ENCODE results near the gene IBA57.

IBA57 gene

DNA sequence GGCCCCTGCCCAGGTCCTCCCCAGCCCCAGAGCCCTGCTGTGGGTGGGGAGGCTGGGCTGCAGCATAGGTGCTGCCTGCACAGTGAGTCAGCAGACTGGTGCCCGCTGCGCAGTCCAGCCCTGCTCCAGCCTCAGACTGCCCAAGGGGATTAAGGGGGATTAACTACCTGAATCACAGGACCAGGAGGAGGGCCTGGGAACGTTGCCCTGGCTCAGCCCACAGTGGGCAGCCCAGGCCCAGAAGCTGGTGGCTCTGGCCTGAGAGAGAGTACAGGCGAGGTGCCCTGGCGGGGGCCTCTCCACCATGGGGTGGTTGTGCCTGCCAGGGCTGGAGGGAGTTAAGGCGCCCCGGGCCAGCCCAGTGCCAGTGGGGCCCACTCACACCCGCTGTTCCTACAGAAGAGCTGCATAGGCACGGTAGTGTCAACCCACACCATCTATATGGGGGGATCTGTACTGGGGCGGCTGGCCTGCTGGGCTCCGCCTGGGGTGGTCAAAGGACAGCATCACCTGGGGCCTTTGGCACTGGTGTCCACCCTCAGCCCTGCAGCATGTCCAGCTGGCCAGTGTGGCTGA, 44.6 kb downstream of the IBA57 start:
- DNase-seq (ENCODE audit: low spot score), result no peak
- TF ChIP-seq, protein P1, sequence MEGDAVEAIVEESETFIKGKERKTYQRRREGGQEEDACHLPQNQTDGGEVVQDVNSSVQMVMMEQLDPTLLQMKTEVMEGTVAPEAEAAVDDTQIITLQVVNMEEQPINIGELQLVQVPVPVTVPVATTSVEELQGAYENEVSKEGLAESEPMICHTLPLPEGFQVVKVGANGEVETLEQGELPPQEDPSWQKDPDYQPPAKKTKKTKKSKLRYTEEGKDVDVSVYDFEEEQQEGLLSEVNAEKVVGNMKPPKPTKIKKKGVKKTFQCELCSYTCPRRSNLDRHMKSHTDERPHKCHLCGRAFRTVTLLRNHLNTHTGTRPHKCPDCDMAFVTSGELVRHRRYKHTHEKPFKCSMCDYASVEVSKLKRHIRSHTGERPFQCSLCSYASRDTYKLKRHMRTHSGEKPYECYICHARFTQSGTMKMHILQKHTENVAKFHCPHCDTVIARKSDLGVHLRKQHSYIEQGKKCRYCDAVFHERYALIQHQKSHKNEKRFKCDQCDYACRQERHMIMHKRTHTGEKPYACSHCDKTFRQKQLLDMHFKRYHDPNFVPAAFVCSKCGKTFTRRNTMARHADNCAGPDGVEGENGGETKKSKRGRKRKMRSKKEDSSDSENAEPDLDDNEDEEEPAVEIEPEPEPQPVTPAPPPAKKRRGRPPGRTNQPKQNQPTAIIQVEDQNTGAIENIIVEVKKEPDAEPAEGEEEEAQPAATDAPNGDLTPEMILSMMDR (IDR thresholded peaks at IDR 0.05; ENCODE audit: borderline replicate concordance, control extremely low read depth, extremely low read depth, insufficient read depth, missing control alignments), result no peak
- in situ Hi-C loops (cut with MboI; ENCODE audit: low sequenced_read_pairs, unreplicated experiment), result no loop called here

DNA sequence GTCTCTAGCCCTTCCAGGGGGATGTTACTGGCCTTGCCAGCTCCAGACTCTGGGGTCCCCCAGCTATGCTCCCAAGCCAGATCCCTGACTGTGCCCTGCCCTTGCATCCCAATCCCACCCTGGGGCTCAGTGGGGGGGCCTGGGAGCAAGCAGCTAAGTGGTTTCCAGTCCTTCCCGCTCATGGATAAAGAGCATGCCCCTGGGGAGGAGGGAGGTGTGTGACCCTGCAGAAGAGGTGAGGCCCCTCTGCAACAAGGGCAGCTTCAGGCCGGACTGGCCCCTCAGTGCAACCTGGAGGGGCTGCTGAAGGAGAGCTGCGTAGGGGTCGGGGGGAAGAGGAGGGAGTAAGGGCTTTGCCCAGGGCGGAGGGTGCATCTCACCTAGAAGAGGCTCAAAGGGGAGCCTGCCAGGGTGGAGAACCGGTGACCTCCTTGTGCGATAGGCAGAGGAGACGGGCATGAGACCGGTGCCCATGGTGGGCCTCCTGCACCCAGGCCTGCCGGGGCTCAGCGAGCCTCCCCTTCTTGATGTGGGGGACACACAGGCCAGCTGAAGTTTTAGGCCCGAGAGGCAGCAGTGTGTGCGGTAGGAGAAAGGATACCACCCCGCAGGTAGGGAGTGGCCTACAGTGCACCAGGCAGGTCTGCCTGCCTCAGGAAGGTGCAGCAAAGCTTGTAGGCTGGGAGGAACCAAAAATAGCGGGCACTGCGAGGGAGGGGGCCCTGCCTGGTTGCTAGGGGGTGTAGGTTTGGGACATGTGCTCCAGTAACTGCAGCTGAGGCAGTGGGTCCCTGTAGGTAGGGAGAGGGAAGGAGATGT, 45.3 kb downstream of the IBA57 start:
- TF ChIP-seq, protein P1 (IDR thresholded peaks at IDR 0.05; ENCODE audit: borderline replicate concordance, control extremely low read depth, extremely low read depth, insufficient read depth, missing control alignments), result no peak
- in situ Hi-C loops (cut with MboI; ENCODE audit: low sequenced_read_pairs, unreplicated experiment), result no loop called here
- DNase-seq (ENCODE audit: low spot score), result no peak

DNA sequence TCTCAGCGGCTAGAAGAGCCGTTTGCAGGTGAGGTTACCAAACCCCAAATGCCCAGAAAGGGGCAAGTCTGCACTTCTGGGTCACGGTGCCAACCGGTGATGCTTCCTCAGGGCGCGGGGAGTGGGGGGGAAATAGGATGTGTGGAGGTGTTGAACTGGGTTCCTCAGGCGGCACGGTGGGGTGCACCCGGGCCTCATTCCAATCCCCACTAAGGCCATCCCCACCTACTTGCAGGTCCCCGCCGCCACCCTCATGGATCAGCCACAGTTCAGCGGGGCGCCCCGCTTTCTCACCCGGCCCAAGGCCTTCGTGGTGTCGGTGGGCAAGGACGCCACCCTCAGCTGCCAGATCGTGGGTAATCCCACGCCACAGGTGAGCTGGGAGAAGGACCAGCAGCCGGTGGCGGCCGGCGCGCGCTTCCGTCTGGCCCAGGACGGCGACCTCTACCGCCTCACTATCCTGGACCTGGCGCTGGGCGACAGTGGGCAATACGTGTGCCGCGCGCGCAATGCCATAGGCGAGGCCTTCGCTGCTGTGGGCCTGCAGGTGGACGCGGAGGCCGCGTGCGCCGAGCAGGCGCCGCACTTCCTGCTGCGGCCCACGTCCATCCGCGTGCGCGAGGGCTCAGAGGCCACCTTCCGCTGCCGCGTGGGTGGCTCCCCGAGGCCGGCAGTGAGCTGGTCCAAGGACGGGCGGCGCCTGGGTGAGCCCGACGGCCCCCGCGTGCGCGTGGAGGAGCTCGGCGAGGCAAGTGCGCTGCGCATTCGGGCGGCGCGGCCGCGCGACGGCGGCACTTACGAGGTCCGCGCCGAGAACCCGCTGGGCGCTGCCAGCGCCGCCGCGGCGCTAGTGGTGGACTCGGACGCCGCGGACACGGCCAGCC, 46.2 kb downstream of the IBA57 start:
- TF ChIP-seq, protein P1 (IDR thresholded peaks at IDR 0.05; ENCODE audit: borderline replicate concordance, control extremely low read depth, extremely low read depth, insufficient read depth, missing control alignments), result no peak
- in situ Hi-C loops (cut with MboI; ENCODE audit: low sequenced_read_pairs, unreplicated experiment), result no loop called here
- DNase-seq (ENCODE audit: low spot score), result no peak

DNA sequence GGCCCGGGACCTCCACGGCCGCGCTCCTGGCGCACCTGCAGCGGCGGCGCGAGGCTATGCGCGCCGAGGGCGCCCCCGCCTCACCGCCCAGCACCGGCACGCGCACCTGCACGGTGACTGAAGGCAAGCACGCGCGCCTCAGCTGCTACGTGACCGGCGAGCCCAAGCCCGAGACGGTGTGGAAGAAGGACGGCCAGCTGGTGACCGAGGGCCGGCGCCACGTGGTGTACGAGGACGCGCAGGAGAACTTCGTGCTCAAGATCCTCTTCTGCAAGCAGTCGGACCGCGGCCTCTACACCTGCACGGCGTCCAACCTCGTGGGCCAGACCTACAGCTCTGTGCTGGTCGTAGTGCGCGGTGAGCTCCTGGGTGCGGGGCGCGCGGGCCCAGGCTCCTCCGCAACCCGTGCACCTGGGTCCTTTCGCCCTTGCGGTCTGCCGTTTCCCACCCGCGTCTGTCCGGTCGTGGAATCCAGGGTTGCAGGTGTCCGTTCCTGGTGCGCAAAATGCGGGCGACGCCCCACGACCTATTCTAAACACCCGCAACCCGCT, 46.9 kb downstream of the IBA57 start:
- DNase-seq (ENCODE audit: low spot score), result no peak
- in situ Hi-C loops (cut with MboI; ENCODE audit: low sequenced_read_pairs, unreplicated experiment), result no loop called here
- TF ChIP-seq, protein P1 (IDR thresholded peaks at IDR 0.05; ENCODE audit: borderline replicate concordance, control extremely low read depth, extremely low read depth, insufficient read depth, missing control alignments), result no peak

DNA sequence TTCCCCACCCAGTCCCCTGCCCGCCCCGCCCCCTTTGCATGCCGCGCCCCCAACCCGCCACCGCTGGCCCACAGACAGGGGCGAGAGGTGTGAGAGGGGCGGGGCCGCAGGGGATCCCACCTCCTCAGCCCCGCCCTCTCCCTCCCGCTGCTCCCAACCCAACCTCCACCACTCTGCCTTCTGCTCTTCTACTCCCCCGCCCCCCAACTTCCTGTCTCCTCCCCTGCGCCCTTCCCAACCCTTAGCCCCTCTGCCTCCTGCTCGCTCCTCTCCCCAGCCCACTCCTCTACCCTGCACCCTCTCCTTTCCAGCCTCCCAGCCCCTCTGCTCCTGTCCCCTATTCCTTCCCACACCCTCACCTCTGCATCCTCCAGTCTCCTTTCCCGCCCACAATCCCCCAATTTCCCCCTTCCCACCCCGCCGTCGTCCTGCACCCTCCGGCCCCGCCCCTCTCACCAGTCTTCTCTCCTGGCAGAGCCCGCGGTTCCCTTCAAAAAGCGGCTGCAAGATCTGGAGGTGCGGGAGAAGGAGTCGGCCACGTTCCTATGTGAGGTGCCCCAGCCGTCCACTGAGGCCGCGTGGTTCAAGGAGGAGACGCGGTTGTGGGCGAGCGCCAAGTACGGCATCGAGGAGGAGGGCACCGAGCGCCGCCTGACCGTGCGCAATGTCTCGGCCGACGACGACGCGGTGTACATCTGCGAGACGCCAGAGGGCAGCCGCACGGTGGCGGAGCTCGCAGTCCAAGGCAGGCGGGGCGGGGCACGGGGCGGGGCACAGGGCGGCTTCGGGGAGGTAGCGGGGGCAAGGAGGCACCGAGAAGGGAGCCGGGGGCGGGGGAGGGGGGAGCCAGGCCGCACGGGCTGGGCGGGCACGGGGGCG, 47.6 kb downstream of the IBA57 start:
- in situ Hi-C loops (cut with MboI; ENCODE audit: low sequenced_read_pairs, unreplicated experiment), result no loop called here
- peak; percentile 94 for DNase-seq (ENCODE audit: low spot score)
- TF ChIP-seq, protein P1 (IDR thresholded peaks at IDR 0.05; ENCODE audit: borderline replicate concordance, control extremely low read depth, extremely low read depth, insufficient read depth, missing control alignments), result peak; percentile 85
